GM23338 (cell line): ENCODE data around the gene CAMTA1.

Experiments
- CREB1 ChIP-seq: fragments of 250-450 bp; sonication (Bioruptor Pico); IDR thresholded peaks from 2 replicates; pipeline ENCODE4 v1.5.0; 2020; ENCODE audit warnings: low read depth, mild to moderate bottlenecking, moderate library complexity
- ETS1 ChIP-seq: IDR thresholded peaks from 2 replicates; pipeline ENCODE4 v1.6.1; 2016; ENCODE audit warnings: antibody characterized with exemption
- REST ChIP-seq: IDR thresholded peaks from one replicate; pipeline ENCODE4 v1.6.1; 2018; ENCODE audit warnings: antibody characterized with exemption; ENCODE audit not compliant: unreplicated experiment
- TF ChIP-seq, protein P1 (sequence below), 2 experiments: fragments of 200-600 bp in 1 of 2; sonication (generic) in 1 of 2; conservative IDR thresholded peaks; 2 replicates each; pipeline versions ENCODE4 v1.5.1 to v1.6.1; 2016 to 2017; ENCODE audit warnings: antibody characterized with exemption in 2 of 2, low read depth in 2 of 2, mild to moderate bottlenecking in 2 of 2, moderate library complexity in 1 of 2

- TF ChIP-seq REST (no peak), ETS1 (no peak), CREB1 (CRISPR knock-in tag) (no peak)
- TF ChIP-seq, protein P1, sequence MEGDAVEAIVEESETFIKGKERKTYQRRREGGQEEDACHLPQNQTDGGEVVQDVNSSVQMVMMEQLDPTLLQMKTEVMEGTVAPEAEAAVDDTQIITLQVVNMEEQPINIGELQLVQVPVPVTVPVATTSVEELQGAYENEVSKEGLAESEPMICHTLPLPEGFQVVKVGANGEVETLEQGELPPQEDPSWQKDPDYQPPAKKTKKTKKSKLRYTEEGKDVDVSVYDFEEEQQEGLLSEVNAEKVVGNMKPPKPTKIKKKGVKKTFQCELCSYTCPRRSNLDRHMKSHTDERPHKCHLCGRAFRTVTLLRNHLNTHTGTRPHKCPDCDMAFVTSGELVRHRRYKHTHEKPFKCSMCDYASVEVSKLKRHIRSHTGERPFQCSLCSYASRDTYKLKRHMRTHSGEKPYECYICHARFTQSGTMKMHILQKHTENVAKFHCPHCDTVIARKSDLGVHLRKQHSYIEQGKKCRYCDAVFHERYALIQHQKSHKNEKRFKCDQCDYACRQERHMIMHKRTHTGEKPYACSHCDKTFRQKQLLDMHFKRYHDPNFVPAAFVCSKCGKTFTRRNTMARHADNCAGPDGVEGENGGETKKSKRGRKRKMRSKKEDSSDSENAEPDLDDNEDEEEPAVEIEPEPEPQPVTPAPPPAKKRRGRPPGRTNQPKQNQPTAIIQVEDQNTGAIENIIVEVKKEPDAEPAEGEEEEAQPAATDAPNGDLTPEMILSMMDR (conservative IDR thresholded peaks at IDR 0.05; ENCODE audit: low read depth in 2 of 2) = no peak
These were observed 765.1 kb downstream of the CAMTA1 start for GRCh38 chr1:7550261-7550865.
